Inflammatory macrophage treated with lipopolysaccharide for 4 hours (primary cell): ENCODE measurements around the gene GNG12.

Source experiments
- DNase-seq: peaks from one replicate; pipeline ENCODE4 v3.0.0-alpha.2; 2020

GNG12 gene

DNA sequence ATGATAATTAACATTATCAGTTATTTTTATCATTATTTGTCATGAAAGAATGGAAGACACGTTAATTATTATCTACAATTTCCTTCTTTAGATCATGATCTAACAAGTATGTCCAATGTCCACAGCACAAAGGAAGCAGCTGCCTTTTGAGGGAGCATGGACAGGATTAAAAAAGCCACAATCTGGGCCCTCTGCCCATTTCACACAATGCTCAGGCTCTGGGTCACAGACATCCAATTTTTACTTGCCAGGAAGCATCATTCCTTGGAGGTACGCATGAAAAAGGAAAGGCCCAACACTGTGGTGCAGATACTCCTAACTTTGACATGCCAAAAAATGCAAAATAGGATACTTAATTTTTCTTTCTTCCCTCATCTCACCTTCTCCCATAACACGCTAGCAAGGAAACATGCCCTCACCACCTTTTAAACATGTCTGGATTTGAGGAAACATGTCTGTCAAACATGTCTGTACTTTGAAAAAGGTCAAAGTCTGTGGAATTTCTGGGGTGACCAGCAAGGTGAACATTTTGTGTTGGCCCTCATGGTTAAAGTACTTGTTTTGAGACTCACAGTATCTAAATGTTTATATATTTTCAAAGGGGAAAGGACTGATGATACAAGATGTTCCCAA, 108.2 kb downstream of the GNG12 start:
- DNase-seq: no peak

DNA sequence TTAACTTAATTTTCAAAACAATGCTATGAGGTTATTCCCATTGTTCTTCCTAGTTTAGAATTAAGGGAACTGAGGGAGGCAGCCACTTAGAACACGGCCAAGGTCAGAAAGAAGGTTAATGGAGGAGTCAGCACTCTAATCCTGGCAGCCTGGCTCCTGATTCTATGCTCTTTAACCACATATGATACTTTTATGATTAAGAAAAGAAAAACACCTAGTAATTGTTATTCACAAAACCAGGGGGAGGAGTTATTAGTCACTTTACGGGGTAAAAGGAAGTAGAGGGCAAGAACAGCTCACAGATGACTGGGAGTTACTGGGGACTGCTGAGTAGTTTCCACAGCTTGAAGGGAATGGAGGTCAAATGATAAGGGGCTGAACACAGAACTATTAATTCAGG, 109.6 kb downstream of the GNG12 start:
- DNase-seq: peak; percentile 85

DNA sequence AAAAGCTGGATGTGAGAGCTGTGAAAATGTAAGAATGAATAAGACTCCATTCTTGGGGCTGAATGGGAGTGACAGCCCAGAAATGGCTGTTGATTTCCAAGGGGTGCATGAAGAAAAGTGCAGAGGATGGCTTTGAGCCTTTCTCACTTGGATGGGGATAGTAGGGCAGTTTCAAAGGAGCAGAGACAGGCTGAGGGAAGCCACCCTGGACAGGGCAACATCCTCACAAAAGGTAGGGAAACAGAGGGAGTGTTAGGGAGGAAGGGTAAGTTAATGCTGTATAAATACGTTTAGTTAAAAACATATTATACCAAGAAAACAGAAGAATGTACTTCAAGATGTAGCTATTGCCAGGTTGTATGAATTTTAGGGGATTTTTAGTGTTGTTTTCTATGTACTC, 110.1 kb downstream of the GNG12 start:
- DNase-seq: no peak

DNA sequence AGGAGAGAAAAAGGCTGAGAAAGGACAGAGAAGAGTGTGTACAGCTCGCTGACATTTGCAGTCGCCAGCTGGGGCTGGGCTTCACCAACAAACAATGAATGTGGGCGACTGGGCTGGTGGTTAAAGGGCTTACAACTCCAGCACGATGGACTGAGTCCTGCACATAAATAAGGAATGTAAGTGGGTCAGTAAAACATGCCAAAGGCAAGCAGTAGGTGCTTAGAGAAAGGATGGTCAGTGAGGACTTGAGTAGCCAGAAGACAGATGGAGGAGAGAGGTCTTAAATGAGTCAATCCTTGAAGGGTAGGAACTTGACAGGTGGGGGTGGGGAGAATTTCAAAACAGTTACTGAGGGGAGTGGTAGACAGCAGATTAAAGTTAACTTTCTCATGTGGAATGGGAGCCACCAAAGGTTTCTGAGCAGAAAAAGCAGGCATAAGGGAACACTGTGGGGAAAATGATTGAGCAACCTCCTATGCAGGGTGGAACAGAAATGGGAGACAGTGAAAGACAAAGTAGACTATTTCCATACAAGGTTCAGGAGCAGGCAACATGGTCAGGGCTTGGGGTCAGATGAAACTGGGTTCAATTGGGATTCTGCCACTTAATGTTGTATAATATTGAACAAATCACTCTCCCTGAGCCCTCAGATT, 110.8 kb downstream of the GNG12 start:
- no peak for DNase-seq

DNA sequence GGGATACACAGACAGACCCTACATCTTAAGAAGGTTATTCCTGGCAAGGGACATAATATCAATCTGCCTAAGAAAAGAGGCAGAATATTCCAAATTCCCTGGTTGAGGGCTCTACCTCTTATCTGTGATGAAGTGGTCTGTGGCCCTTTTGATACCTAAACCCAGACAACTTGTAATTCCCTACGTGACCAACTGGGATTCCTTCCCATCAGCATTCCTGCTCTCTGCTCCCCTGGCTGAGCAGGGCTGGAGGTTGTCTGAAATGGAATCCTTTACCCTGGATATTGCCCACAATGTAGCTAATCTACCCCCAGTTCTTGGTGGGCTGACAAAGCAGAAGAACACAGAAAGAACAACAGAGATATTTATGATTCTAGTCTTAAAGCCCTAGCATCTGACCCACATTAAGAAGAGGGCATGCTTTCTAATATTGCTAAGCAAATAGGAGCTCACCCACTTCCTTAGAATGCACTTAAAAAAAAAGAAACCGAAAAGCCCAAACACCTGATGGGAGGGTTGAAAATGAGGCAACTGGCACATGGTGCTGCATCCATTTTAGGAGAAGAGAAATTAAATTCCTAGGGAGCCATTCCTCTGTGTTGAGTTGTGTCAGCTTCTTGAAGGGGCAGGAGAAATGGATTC, 111.5 kb downstream of the GNG12 start:
- DNase-seq: no peak

DNA sequence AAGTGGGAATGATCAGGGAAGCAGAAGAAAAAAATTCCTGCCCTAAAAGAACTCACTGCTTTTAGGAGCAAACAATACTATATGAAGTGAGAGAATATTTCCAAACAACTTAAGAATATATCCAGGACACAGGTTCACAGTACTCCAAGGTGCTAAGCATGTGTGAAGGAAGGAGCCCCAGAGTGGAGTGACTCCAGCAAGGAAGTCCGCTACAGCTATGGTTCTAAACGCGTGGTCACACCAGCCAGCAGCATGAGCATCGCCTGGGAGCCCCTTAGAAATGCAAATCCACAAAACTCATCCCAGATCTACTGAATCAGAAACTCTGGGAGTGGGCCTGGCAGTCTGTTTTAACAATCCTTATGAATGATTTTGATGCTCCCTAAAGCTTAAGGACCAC, 112.2 kb downstream of the GNG12 start:
- DNase-seq: no peak

DNA sequence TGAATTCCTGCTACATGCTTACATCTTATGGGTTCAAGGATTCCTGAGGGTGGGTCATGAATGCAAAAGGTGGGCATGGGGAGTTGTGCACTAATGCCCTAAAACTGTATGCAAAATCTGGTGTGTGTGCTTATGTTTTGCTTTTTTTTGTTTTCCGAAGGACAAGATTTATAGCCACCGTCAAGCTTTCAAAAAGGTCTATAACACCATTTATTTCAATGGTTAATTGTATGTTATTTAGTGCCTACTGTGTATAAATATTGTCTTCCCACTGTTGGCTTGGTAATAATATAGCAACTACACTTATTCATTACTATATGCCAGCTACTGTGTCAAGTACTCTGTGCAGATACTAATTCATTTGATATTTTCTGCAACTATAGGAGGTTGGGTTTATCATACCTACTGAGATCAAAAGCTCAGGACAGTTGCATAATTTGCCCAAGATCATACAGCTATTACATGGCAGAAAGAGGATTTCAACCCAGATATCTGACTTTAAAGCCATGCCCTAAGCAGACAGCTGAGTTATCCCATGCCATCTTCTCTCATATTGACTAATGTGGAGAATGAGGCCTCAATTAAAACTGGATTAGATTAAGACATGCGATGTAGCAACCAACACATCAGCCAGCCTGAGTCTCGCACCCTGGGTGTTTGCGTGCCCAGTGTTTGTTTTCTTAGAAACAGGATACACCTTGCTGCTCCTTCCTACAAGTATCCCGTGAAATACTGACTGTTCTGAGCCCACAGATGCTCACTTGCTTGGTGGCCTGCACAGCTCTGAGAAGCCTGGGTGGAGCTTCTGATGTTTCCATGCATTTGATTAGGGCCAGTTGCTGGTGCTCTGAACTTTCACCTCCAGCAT, 113.7 kb downstream of the GNG12 start:
- no peak for DNase-seq

DNA sequence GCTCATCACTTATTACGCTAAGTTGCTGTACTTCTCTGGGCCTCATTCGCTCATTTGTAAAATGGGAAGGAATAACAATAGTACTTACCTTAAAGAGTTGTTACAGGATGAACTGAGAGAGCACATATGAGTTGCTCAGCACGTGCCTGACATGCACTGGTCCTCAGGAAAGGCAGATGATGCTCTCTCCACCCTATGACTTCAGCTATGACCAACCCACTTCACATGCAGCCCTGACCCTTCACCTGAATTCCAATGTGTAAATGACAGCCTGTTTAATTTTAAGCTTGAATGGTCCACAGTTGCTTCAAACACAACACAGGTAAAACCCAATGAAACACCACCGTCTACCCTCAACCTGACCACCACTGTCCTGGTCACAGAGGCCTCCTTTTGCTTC, 115.4 kb downstream of the GNG12 start:
- DNase-seq: no peak

DNA sequence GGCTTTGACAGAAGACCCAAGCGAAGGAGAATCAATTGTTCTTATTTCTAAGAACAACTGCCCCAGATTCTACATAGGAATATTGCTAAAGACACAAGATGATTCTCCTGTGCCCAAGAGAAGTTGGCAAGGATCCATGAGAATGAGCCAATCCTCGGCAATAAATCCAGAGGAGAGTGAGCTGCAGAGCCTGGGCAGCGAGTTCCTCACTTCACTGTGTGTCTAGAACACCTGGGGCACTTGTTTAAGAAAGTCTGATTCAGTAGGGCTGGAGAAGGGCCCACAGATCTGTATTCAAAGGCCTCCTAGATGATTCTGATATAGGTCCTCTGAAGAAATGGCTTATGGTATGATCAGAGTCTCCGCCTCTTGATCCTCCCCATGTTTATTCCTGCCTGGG, 116.5 kb downstream of the GNG12 start:
- no peak for DNase-seq

DNA sequence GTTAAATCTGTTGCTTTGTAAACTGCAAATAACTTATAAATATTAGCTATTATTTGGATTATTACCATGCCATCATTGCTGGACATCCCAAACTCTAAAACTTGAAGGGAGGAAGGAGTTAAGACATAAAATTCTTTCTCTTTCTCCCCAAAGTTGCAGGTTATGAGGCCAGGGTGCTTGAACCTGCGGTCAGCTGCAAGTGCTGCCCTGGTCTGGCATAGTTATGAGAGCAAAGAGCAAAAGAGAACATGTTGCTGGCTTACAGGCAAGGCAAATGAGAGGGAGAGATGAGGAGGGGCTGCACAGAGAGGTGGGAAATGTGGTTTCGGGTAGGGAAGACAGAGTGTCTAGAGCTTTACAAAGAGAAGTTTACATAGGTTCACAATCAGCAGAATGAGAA, 117.4 kb downstream of the GNG12 start:
- no peak for DNase-seq

DNA sequence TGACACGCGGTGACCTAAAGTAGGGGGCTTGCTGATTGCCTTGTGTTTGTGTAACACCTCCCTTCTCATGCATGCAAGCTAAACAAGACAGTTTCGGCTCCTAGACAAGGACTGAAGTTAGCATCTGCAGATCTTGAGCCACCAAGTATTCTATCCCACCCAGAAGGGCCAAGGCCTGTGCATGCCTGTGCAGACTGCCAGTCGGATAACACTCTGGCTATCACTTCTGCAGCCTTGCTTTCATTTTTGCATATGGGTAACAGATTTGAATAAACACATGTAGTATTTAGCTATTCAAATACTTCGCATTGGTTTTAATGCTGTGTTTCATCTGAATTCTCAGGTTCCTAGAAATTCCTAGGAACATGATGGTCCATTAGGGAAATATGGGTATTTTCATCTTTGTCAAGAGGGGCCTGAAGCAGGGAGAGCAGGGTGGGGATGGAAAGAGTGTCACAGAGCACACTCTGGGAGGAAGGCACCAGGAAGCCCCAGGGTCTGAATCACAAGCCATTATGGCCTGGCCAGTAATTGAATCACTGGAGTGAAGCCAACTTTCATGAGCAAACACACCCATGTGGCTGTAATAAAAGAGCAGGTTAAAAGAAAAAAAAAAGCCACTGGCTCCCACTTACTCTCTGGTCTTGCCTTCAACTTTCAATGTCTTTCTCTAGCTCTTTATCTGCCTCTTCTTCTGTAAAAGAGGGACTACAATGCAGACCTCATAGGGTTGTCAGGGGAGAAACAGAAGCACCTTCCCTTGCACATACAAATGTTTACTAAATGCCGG, 120.0 kb downstream of the GNG12 start:
- no peak for DNase-seq

DNA sequence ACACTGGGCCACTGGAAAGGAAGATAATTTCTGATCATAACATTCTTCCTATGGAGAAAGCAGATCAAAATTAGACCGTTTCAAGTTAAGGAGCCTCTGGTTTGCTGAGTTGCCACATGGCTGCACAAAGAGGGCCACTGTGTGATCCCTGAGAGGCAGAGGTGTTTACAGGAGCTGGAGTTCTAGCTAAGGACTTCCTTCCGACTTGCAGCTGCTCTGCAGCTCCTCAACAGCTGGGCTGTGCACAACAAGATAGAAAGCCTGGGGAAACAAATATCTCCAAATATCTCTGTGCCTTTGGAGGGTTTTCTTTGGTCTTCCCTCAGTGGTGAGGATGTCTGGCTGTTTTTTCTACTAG, 121.4 kb downstream of the GNG12 start:
- no peak for DNase-seq

DNA sequence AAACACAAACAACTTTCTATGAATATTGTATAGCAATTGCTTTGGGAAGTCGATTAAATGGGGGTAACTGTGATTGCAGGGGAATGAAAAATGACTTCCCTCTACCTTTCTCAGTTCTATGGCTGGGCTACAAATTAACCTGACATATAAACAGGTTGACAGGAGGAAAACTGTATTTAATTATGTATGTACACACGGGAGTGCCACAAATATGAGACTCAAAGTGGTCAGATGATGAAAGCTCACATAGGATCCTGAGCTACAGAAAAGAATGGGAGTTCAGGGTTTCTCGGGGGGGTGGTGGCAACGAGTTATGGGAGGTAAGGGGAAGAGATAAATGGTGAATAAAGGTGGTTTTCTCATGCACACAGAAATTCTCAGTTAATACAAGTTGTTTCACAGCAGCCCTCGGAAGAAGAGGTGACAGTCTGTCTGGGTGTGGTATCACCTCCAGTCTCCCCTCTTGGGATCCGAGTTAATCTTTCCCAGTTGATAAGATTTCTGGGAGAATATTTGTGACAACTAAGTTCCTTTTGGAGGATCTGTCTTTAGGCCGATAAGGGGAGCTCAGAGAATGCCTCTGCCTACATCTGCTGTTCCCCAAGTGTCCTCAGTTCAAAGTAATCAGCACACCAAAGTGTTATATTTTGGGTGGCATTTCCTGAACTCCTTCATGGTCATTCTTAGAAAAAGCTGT, 122.0 kb downstream of the GNG12 start:
- no peak for DNase-seq

DNA sequence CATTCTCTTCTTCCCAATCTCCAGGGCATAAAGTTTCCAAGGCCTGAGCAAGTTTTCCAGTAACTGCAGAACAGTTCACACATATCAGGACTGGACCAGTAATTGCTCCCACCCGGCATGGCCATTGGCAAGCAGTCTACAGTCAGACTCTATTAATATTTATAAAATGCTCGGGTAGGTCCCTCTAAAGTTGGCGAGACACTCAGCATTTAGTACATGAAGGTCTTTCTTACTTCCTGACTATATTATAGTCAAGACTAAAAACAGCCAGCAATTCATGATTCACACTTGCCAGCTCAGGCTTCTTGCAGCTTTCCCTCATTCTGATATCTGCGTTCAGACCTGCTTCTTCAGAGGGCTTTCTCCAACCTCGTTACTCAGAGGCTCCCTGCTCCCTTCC, 122.8 kb downstream of the GNG12 start:
- DNase-seq: no peak

DNA sequence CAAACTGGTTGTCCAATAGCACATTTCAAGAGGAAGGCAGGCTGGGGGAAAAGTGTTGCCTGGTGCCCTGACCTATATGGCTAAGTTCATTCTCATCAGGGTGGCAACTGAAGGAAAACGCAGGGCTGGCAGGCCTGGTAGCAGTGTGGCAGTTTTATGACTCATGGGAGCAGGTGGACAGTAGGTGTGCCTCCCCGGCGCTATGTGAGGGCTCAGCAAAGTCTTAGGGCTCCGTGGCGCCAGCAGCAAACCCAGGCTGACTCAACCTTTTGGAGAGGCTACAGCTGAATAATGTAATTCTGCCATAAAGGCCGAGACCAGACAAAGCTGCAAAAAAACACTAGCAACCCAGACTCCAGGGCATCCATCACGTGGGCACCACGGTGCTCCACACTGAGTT, 124.7 kb downstream of the GNG12 start:
- no peak for DNase-seq

DNA sequence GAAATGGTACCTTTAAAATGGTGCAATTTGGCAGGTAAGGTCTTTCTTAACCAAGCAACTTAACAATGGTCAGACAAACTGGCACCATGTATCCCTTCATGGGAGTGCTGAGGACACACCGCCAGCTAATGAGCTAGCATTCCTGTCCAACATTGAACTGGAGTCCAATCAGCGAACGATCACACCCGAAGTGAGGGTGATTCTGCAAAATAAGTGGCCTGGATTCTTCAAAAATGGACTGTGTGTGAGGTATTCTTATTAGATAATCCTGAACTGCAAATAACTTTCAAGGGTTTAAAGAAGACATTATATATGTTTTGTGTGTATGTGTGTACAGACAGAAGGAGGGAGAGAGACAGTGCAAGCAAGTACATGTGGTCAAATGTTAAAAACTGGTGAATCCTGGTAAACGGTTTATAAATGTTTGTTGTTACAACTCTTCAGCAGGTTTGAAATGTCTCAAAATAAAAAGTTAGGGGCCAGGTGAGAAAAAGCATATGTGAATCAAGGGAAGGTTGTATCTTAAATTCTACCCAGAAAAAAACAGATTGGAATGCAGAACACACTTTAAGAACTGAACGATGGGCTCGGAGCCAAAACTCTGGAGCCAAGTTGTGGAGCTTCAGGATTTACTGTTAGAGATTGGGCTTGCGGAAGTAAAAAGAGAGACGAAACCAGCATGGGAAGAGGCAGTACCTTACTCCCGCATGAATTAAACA, 127.4 kb downstream of the GNG12 start:
- no peak for DNase-seq

DNA sequence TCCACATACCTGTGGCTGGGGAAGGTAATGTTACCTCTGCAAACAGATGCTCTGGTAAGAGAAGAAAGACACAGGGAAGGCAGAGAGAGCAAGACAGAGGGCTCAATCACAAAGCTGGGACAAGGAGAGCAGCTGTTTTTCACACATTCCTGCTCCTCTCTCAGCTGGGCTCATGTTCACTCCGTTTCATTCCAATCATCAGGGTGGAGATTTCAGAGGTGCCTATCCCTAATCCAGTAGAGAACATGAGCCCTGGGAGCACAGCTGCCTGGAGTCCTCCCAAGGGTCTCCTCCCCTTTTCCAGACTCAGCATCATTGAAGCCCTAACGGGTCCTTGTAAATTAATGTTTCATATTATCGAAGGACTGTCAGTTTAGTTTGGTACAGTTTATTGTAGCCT, 128.9 kb downstream of the GNG12 start:
- DNase-seq: no peak

DNA sequence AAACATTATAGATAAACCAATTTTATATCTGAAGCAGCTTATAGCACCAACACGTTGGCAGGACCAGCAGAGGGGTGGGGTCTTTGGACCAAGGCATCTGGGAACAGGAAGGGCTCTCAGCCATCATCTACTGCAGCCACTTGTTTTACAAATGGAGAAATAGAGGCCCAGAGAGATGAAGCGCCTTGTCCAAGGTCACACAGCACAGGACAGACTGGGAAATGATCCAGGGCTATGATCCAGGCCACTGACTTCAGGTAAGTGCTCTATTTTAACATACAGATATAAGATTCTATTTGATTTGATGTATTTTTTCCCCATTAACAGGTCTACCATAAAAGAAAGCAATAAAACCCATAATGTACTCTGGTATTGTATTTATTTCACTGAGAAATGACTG, 131.4 kb downstream of the GNG12 start:
- no peak for DNase-seq

DNA sequence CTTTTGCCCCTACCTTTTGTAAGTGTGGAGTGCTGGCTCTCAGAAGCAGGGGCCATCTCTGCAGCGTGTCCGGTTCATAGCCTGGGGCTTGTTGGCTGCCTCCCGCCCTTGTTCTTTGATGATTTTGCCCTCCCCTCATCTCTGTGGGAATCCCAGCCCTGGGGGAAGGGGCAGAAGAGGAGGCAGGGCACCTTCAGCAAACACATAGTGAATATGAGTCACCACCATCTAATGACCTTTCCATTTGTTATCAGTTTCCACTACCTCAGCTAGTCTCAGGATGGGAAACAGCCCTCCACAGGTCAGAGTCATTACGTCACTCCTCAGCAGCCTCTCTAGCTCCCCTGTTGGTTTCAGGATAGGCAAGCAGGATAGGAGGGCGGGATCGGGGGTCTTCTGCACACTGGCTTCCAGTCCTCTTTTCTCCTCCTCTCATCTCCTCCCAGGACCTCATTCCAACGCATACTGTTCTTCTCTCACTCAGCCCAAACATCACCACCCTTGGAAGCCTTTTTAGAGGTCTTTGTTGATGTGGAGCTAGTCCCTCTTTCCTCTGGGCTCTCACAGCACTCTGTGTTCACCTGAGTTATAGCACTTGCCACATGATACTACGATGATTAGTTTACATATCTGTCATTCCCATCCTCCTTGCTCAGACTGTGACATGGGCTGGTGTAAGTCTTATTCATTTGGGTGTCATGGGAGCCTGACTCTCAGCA, 132.4 kb downstream of the GNG12 start:
- DNase-seq: no peak

DNA sequence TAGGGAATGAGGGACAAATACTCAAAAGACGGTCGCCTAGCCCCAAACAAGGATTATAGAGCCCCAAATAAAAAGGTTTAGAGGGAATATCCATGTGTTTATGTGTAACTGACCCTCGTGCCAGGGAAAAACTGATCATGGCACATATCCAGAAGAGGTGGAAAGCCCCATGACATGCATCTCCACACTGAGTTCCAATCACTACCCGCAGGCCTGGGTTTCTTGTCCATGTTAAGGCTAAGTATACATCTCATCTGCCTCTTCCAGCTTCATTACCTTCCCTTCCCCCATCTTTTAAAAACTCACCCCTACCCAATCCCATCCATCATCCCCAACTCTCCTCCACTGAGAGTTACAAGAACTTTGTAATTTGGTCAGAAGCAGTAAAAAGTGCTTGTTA, 133.0 kb downstream of the GNG12 start:
- DNase-seq: no peak

DNA sequence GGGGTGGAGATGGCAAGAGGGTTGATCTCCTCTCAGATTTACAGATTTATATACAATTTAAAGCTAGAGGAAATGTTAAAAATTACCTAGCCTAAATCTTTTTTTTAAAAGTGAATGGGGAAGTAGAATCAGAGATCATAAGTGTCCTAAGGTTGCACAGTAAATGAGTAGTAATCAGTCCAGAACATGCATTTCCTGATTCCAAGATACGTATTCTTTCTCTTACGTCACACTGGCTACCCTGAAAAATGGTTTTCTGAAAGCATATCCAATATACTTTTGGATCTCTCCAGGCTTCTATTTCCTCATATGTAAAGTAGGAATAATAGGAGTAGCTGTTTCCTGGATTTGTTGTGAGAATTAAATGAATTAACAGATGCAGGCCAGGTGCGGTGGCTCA, 136.6 kb downstream of the GNG12 start:
- DNase-seq: peak; percentile 42
